ENCODE data around the gene MZF1.

Gene MZF1

DNA sequence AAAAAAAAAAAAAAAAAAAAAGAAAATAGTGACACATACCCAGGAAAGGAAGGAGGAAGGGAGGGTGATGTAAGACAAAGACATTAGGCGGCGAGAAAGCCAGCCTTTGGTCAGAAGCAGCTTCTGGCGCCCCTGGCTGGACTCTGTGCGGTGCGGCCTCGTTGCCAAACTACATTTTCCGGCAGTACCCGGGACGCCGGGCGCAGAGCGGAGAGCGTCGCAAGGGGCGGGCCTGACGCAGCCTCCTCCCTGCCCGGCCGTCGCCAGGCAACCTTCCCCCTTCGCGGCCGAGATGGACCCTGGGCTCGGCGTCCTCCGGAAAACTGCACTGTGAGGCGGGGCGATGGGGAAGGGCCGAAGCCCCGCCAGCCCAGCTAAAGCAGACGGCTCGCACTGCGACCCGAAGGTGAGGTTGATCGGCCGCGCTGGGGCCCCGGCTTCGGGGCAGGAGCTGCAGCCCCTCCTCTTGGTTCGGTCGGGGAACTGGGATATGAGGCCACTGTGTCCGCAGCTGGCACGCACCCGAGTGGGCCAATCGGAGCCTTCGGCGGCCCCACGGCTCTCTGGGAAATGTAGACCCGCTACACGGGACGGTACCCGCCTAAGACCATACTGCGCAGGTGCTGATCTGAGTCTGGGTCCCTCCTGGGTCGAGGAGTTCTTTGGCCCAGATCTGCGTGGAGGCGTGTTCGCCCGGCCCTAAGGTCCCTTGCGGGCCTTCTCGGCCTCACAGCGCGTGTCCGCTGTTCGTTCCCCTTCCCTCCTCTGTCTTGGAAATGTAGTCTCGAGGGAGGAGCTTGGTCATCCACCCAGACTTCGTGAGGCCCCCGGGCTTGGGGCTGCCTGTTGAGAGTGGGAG is 2.3 kb upstream of the MZF1 start (continued):
- peak; percentile 99 for TF ChIP-seq ZNF335 (tag by site-specific recombination; conservative IDR thresholded peaks at IDR 0.05)
- peak; percentile 91 for TF ChIP-seq ZNF76 (tag by site-specific recombination; IDR thresholded peaks at IDR 0.05; ENCODE audit: borderline replicate concordance, low read depth)
- peak; percentile 36; the same call in 1 of the 2 replicates for TF ChIP-seq ZBTB8A (tag by site-specific recombination; IDR thresholded peaks at IDR 0.05)
- no peak for TF ChIP-seq ZNF248 (tag by site-specific recombination; IDR thresholded peaks at IDR 0.05)
- no peak for TF ChIP-seq SCRT1 (tag by site-specific recombination; IDR thresholded peaks at IDR 0.05; ENCODE audit: borderline replicate concordance)
- no peak for TF ChIP-seq ZNF768 (tag by site-specific recombination; IDR thresholded peaks at IDR 0.05)
- peak; percentile 58 for TF ChIP-seq ZNF629 (tag by site-specific recombination; IDR thresholded peaks at IDR 0.05)
- TF ChIP-seq ZSCAN16 (tag by site-specific recombination; IDR thresholded peaks at IDR 0.05), result no peak
- TF ChIP-seq, protein P1, sequence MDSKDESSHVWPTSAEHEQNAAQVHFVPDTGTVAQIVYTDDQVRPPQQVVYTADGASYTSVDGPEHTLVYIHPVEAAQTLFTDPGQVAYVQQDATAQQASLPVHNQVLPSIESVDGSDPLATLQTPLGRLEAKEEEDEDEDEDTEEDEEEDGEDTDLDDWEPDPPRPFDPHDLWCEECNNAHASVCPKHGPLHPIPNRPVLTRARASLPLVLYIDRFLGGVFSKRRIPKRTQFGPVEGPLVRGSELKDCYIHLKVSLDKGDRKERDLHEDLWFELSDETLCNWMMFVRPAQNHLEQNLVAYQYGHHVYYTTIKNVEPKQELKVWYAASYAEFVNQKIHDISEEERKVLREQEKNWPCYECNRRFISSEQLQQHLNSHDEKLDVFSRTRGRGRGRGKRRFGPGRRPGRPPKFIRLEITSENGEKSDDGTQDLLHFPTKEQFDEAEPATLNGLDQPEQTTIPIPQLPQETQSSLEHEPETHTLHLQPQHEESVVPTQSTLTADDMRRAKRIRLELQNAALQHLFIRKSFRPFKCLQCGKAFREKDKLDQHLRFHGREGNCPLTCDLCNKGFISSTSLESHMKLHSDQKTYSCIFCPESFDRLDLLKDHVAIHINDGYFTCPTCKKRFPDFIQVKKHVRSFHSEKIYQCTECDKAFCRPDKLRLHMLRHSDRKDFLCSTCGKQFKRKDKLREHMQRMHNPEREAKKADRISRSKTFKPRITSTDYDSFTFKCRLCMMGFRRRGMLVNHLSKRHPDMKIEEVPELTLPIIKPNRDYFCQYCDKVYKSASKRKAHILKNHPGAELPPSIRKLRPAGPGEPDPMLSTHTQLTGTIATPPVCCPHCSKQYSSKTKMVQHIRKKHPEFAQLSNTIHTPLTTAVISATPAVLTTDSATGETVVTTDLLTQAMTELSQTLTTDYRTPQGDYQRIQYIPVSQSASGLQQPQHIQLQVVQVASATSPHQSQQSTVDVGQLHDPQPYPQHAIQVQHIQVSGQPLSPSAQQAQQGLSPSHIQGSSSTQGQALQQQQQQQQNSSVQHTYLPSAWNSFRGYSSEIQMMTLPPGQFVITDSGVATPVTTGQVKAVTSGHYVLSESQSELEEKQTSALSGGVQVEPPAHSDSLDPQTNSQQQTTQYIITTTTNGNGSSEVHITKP (tag by site-specific recombination; IDR thresholded peaks at IDR 0.05), result peak; percentile 95
- TF ChIP-seq, protein P2, sequence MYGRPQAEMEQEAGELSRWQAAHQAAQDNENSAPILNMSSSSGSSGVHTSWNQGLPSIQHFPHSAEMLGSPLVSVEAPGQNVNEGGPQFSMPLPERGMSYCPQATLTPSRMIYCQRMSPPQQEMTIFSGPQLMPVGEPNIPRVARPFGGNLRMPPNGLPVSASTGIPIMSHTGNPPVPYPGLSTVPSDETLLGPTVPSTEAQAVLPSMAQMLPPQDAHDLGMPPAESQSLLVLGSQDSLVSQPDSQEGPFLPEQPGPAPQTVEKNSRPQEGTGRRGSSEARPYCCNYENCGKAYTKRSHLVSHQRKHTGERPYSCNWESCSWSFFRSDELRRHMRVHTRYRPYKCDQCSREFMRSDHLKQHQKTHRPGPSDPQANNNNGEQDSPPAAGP (tag by site-specific recombination; IDR thresholded peaks at IDR 0.05), result no peak

DNA sequence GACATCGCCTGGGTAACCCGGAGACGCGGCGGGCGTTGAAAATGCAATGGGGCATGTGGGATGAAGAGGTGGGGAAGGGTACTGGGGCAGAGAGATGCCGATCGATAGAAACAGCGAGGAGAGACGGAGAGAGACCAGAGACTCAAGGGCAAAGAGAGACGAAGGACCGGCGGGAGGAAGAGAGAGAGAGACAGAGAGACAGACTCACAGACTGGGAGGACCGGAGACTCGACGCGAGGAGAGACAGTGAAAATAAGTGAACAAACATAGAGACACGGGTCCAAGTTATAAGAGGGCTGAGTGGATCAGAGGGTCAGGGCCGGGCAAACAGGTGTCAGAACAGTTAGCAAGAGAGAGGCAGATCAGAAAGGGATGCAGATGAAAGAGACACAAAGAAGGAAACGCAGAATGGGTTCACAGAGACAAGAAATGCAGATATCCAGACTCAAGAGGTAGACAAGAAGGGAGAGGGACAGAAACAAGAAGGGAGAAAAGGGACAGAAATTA is 576 bp upstream of the MZF1 start:
- peak overlapping the region; percentile 67 for H3K4me3 ChIP-seq (ENCODE audit: low read depth, low read length)
- ChIA-PET CTCF (interaction anchor here (0.6 kb wide), 1 partner anchor 779 kb away, joined by 3 read pairs; no protein-coding TSS in a partner anchor), POLR2A (no interaction called here)
- peak overlapping the region; percentile 77; the same call in 1 of the 2 replicates for H3K27ac ChIP-seq (ENCODE audit: extremely low read depth, low read depth, low read length)
- H3K9me3 ChIP-seq (ENCODE audit: control insufficient read depth, insufficient read depth, low read depth, low read length), result no peaks in the 10 kb centered on the region
- H3K36me3 ChIP-seq (ENCODE audit: control insufficient read depth in 2 of 2, insufficient read depth in 1 of 2, low read length in 2 of 2), result peaks cover 0 to 34% of the 10 kb centered on the region in 2 experiments; a peak in 2 of 3 replicates
- H3K4me1 ChIP-seq (ENCODE audit: control insufficient read depth, insufficient read depth, low read length), result peaks cover 8% of the 10 kb centered on the region
- TF ChIP-seq SALL2 (tag by site-specific recombination; IDR thresholded peaks at IDR 0.05; ENCODE audit: borderline replicate concordance) (no peak), IKZF3 (tag by site-specific recombination; IDR thresholded peaks at IDR 0.05) (no peak), ZNF660 (tag by site-specific recombination; IDR thresholded peaks at IDR 0.05) (no peak), ZNF366 (tag by site-specific recombination; conservative IDR thresholded peaks at IDR 0.05) (peak; percentile 64), ZNF23 (tag by site-specific recombination; IDR thresholded peaks at IDR 0.05; ENCODE audit: borderline replicate concordance) (peak; percentile 22; the same call in 1 of the 2 replicates), ZNF76 (tag by site-specific recombination; IDR thresholded peaks at IDR 0.05; ENCODE audit: borderline replicate concordance, low read depth) (peak; percentile 11; the same call in 1 of the 2 replicates), ZNF350 (tag by site-specific recombination; IDR thresholded peaks at IDR 0.05) (no peak), ZNF549 (tag by site-specific recombination; IDR thresholded peaks at IDR 0.05) (no peak), MYNN (tag by site-specific recombination; IDR thresholded peaks at IDR 0.05; ENCODE audit: borderline replicate concordance) (0 out of 2 replicates have a peak, but pooled peaks have one; percentile 92), ZNF555 (tag by site-specific recombination; conservative IDR thresholded peaks at IDR 0.05) (no peak), ZNF426 (tag by site-specific recombination; IDR thresholded peaks at IDR 0.05) (no peak), ZNF654 (tag by site-specific recombination; IDR thresholded peaks at IDR 0.05; ENCODE audit: low read depth) (no peak), ZNF777 (tag by site-specific recombination; IDR thresholded peaks at IDR 0.05; ENCODE audit: borderline replicate concordance) (0 out of 2 replicates have a peak, but pooled peaks have one; percentile 66), ZNF394 (tag by site-specific recombination; IDR thresholded peaks at IDR 0.05; ENCODE audit: borderline replicate concordance) (no peak)
- TF ChIP-seq, protein P2 (tag by site-specific recombination; IDR thresholded peaks at IDR 0.05), result no peak
- TF ChIP-seq, protein P3, sequence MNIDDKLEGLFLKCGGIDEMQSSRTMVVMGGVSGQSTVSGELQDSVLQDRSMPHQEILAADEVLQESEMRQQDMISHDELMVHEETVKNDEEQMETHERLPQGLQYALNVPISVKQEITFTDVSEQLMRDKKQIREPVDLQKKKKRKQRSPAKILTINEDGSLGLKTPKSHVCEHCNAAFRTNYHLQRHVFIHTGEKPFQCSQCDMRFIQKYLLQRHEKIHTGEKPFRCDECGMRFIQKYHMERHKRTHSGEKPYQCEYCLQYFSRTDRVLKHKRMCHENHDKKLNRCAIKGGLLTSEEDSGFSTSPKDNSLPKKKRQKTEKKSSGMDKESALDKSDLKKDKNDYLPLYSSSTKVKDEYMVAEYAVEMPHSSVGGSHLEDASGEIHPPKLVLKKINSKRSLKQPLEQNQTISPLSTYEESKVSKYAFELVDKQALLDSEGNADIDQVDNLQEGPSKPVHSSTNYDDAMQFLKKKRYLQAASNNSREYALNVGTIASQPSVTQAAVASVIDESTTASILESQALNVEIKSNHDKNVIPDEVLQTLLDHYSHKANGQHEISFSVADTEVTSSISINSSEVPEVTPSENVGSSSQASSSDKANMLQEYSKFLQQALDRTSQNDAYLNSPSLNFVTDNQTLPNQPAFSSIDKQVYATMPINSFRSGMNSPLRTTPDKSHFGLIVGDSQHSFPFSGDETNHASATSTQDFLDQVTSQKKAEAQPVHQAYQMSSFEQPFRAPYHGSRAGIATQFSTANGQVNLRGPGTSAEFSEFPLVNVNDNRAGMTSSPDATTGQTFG (tag by site-specific recombination; IDR thresholded peaks at IDR 0.05; ENCODE audit: borderline replicate concordance), result 0 out of 2 replicates have a peak, but pooled peaks have one; percentile 18
